Stimulated activated CD8-positive, alpha-beta memory T cell treated with anti-CD3 and anti-CD28 coated beads, Interleukin-15, amount 100 ng/mL, for 4 hours (primary cell): Measurements from ENCODE around the gene HEXA.
"Not testable (repeated sequence)": the region's sequence is repeated elsewhere in the genome, so short reads cannot be mapped to it uniquely, and the experiment has no call there.

Experiments used
- DNase-seq, 2 donors: peaks; one replicate each; pipeline ENCODE4 v3.0.0-alpha.2; 2020; ENCODE audit warnings: low read depth in 2 of 2

Gene HEXA

DNA sequence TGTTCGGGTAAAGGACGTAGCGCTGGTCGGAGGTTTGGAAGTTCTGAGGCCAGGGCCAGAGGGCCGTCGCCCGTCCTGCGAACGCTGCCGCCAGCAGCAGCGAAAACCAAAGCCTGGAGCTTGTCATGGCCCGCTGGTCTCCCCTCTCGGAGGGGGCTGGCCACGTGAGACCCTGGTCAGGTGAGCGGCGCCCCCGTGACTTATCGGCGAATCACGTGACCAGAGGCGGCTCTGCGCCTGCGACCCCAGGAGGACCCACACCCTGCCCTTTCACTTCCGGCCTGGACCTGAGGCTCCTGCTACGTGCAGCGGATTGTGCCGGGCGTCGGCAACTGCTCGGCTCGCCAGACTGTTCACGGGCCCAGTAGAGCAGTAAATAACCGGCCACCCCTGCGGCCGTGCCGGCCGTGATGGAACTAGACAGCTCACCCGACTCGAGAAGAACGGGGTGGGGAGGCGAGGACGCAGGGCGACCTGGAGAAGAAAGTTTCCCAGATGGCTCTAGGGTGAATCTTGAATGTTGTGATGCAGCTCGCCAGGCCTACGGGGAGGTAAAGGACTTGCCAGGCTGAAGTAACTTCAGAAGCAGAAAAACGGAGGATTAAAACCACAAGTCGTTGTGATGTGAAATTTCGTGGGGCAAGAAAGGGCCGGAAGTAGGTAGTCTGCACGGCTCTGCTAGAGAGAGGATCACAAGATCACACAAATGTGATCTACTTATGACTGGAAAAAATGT, at the start of gene HEXA:
TSS of gene HEXA (minus strand) at position 169 of the 736 bp plus-strand sequence. CDS start at position 127, 42 bp downstream.
- DNase-seq = peak; percentile 81 to 88

DNA sequence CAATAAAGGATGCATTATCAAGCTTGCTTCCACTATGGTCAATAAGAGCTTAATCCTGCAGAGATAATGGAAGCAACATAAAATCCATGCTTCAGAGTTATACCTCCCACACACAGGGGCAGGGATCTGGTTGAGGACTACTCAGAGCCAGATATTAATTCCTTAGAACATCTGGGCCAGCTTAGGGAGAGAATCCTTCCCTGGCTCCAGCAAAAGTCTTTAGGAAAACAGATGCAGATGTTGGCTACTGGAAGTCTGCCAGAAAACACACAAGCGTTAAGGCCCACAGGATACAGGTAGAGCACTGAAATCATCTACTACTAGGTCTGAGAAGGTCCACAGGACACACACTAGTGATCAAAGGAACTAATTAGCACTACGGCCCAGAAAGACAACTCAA, 47.4 kb upstream of the HEXA start:
- DNase-seq = no peak

GRCh38 chr15:72421484-72421883, 45.7 kb upstream of the HEXA start:
- no peak for DNase-seq

- no peak for DNase-seq
Measured at GRCh38 chr15:72420576-72420975, 44.8 kb upstream of the HEXA start.

DNA sequence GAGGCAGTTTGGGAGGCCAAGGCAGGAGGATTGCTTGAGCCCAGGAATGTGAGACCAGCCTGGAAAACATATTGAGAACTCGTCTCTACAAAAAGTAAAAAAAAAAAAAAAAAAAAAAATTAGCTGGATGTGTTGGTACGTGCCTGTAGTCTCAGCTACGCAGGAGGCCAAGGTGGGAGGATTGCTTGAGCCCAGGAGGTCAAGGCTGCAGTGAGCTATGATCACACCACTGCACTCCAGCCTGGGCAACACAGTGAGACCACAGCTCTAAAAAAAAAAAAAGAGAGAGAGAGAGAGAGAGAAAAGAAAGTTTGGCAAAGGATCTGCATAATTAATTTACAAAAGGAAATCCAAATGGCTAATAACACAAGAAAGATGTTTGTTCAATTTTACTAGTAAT, 44.0 kb upstream of the HEXA start:
- DNase-seq = not testable (repeated sequence)

DNA sequence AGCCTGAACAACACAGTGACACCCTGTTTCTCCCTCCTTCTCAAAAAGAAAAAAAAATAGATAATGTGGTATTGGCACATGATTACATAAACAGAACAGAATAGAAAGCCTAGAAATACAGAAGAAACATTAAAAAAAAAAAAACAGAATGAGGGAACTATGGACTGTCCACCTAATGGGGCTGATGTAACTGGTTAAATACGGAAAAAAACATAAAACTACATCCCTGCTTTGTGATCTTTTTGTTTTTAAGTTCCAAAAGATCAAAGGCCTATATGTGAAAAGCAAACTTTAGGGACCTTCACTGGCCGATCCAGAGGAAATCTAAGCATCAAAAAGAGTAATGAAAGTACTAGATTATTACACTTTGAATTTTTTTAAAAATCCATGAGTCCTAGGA, 39.5 kb upstream of the HEXA start:
- no peak for DNase-seq

GRCh38 chr15:72413337-72413736, 37.5 kb upstream of the HEXA start:
- DNase-seq = not testable (repeated sequence)

- DNase-seq = no peak
Measured at GRCh38 chr15:72411544-72411943, 35.7 kb upstream of the HEXA start.

DNA sequence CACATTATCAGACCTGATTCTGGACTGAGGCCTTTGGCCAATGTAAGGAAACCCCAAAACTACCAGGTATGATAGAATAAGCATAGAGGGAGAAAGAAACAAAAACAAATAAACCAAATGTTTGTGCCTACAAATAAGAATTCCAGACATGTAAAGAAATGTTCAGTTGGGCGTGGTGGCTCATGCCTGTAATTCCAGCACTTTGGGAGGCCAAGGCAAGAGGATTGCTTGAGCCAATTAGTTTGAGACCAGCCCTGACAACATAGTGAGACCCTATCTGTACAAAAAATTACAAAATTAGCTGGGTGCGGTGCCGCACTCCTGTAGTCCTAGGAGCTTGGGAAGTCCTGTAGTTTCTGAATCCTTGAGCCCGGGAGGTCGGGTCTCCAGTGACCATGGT, 35.3 kb upstream of the HEXA start:
- DNase-seq = no peak

DNA sequence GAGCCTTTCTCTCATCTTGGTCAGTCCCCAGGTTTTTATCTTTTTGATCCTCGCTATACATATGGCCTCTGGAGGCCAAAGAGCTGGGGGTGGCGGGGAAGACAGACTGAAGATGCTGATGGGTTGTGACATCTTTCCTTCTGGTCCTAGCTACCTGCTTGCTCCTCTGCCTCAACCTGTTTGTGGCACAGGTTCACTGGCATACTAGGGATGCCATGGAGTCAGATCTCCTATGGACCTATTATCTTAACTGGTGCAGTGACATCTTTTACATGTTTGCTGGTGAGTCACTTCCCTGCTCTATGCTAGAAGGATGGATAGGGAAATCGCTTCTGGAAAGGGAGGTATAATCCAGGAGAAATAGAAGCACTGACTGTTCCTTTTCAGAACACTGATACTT, 31.1 kb upstream of the HEXA start:
- DNase-seq = no peak

GRCh38 chr15:72404841-72405240, 29.0 kb upstream of the HEXA start:
- DNase-seq = no peak

- no peak for DNase-seq
Measured at GRCh38 chr15:72404356-72404755, 28.5 kb upstream of the HEXA start.

GRCh38 chr15:72402726-72403125, 26.9 kb upstream of the HEXA start:
- DNase-seq = no peak

GRCh38 chr15:72398648-72399047, 22.8 kb upstream of the HEXA start:
- DNase-seq = no peak

GRCh38 chr15:72397796-72398588, 22.2 kb upstream of the HEXA start, which contains the start of gene TMEM202:
TSS of gene TMEM202 (plus strand) at chr15:72398305. CDS start at chr15:72398327, 22 bp downstream.
- no peak for DNase-seq

- DNase-seq = not testable (repeated sequence)
Measured at GRCh38 chr15:72396331-72396730, 20.5 kb upstream of the HEXA start.

DNA sequence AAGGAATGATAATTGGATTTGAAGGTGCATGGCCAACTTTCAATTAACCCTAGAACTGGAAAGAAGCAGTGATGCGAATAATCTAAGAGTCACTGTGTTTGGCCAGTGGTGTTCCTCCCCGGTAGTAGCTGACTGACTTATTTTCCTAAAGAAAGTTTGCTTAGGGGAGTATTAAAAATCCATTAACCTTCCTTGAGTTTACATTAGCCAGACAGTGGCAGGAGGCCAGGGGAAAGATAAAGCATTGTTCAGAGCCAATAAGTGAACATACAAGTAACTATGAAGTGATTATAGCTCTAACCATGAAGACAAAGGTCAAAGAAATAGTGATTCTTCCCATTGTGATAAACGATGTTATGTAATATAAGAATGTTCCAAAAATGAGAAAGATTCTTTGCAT, 13.4 kb upstream of the HEXA start:
- DNase-seq = no peak

DNA sequence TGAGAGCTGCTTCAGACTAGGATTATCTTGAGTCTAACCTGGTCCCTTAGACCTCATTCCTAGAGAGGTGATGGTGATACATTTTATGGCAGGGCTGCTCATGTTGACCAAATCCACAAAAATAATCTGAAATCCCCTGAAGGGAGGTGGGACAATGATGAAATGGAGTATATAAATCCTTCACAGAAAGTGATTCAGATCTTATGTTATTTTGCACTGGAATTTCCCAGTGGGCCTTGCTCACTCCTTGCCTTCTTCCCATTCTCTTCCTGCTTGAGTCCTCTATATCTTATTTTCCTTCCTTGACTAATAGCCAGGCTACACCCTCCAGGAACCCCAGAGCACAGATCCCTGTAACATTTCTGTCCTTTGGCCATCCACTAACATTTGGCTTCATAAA, 11.9 kb upstream of the HEXA start:
- no peak for DNase-seq

DNA sequence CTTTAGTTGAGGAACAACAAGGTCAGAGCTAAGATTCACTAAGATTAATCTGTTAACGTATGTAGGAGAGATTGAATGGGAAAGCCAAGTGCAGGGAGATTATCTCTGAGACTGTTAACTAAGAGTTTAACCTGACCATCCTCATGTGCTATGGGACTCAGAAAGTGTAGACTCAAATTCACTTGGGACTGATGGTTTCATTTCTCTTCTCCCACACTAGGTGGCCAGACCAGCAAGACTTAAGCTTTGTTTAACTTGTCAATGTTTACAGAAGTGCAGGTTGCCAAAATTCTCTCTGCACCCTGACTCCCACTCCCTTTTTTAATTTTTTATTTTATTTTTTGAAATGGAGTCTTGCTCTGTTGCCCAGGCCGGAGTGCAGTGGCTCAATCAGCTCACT, 6.3 kb upstream of the HEXA start:
- no peak for DNase-seq

DNA sequence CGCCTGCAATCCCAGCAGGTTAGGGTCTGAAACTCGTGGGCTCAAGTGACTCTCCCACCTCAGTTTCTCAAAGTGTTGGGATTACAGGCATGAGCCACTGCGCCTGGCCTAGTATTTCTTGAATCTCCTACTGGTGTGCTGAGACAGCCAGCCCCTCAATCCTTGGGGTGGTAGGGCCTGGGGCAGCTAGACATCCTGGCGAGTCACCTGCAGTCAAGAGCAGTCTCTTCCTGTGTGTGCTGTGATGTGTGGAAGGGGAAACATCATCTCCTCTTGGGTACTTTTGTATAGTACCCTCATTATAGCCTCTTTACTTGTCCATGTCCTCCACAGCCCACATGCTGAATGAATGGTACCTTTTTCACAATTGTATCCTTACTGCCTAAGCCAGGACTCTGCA, 4.9 kb upstream of the HEXA start:
- DNase-seq = no peak

DNA sequence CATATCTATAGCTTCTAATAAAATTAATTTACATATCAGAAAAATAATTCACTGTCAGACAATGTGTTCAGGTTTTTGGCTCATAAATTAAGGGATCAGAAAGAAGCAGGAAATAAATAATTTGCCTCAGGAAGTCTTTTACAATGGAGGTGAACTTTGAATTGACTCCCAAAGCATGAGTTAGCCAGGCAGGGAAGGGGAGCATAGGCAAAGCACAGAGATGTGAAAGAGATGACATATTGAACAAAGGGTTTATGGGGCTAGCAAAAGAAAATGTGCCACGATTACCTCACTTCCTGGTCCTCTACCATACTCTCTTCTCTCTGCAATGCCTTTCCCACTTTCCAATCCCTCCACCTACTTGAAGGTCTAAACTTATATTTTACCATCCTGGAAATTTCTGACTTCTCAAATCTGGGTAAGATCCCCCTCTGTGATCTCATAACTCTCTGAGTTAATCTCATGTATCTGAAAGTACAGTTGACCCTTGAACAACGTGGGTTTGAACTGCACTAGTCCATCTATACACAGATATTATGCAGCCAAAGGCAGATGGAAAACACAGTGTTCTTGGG, 4.1 kb upstream of the HEXA start:
- DNase-seq = no peak

DNA sequence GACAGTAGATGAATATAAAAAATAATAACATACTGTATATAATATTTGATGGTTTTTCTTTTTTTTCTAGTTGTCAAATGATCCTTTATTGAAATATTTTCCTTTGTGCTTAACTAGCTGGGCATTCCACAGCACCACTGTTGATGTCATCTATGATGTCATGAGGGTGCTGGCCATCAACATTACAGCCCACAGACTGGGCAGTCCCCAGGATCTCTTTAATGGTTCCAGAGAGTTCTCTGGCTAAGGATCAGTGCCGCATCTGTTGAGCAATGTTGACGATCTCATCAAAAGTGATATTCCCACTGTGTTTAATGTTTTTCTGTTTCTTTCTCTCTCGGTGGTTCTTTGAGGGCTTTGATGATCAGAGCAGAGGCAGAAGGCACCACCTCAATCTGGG, 3.3 kb upstream of the HEXA start:
- DNase-seq = not testable (repeated sequence)

- DNase-seq = no peak
Measured at GRCh38 chr15:72377331-72377730, 1.5 kb upstream of the HEXA start.
